ENCODE measurements around the gene PLSCR5.

Gene PLSCR5

GRCh38 chr3:146605106-146605505, at the start of gene PLSCR5:
Gene PLSCR5, minus strand, starts transcription at chr3:146605346. Its CDS starts 134 bp downstream, at chr3:146605212.
- DNase-seq (ENCODE audit: low spot score) = no peak

GRCh38 chr3:146653978-146654377, 48.8 kb upstream of the PLSCR5 start:
- no peak for DNase-seq (ENCODE audit: low spot score)

GRCh38 chr3:146650691-146651442, 45.7 kb upstream of the PLSCR5 start:
- no peak for DNase-seq (ENCODE audit: low spot score)

GRCh38 chr3:146646261-146646660, 41.1 kb upstream of the PLSCR5 start:
- no peak for DNase-seq (ENCODE audit: low spot score)

- peak; percentile 11 for DNase-seq (ENCODE audit: low spot score)
Measured at GRCh38 chr3:146640955-146641867, 36.1 kb upstream of the PLSCR5 start.

- DNase-seq (ENCODE audit: low spot score) = no peak
Measured at GRCh38 chr3:146640361-146640760, 35.2 kb upstream of the PLSCR5 start.

- DNase-seq (ENCODE audit: low spot score) = no peak
Measured at GRCh38 chr3:146638718-146639117, 33.6 kb upstream of the PLSCR5 start.

GRCh38 chr3:146637871-146638270, 32.7 kb upstream of the PLSCR5 start:
- DNase-seq (ENCODE audit: low spot score) = no peak

GRCh38 chr3:146636881-146637280, 31.7 kb upstream of the PLSCR5 start:
- no peak for DNase-seq (ENCODE audit: low spot score)

GRCh38 chr3:146634346-146634745, 29.2 kb upstream of the PLSCR5 start:
- no peak for DNase-seq (ENCODE audit: low spot score)

- DNase-seq (ENCODE audit: low spot score) = no peak
Measured at GRCh38 chr3:146628671-146629070, 23.5 kb upstream of the PLSCR5 start.

GRCh38 chr3:146626403-146627122, 21.4 kb upstream of the PLSCR5 start:
- DNase-seq (ENCODE audit: low spot score) = no peak

- no peak for DNase-seq (ENCODE audit: low spot score)
Measured at GRCh38 chr3:146625186-146625775, 20.1 kb upstream of the PLSCR5 start.

GRCh38 chr3:146621723-146622122, 16.6 kb upstream of the PLSCR5 start:
- no peak for DNase-seq (ENCODE audit: low spot score)

GRCh38 chr3:146612015-146612414, 6.9 kb upstream of the PLSCR5 start:
- DNase-seq (ENCODE audit: low spot score) = no peak

GRCh38 chr3:146611096-146611495, 6.0 kb upstream of the PLSCR5 start:
- DNase-seq (ENCODE audit: low spot score) = no peak

- no peak for DNase-seq (ENCODE audit: low spot score)
Measured at GRCh38 chr3:146598535-146598934, 6.6 kb downstream of the PLSCR5 start.

GRCh38 chr3:146594843-146595482, 10.2 kb downstream of the PLSCR5 start:
- no peak for DNase-seq (ENCODE audit: low spot score)

GRCh38 chr3:146593776-146594175, 11.4 kb downstream of the PLSCR5 start:
- DNase-seq (ENCODE audit: low spot score) = no peak

GRCh38 chr3:146590521-146590920, 14.6 kb downstream of the PLSCR5 start:
- DNase-seq (ENCODE audit: low spot score) = no peak

- DNase-seq (ENCODE audit: low spot score) = no peak
Measured at GRCh38 chr3:146589899-146590508, 15.1 kb downstream of the PLSCR5 start.
